K562 (cell line): Measurements from ENCODE around the gene GTF3C1. TPM values are rescaled to one million over a fixed set of nuclear protein-coding genes. Genes with fewer than 3 reads are reported as not detected.

Source experiments
- ATAC-seq: fragments of 200-7000 bp; cut with Tn5 transposase; 3 replicates; pipeline ENCODE4 v1.9.1; 2020; ENCODE audit warnings: moderate library complexity
- BruUV-seq: library from RNA; stranded (reverse); fragments of 400-500 nt; replicated peaks from 2 replicates; lab custom pipeline; 2021; lab: Mats Ljungman, UMichigan
- CTCF ChIA-PET: fragments of 300-600 bp; formaldehyde crosslinking; extraction: SDS; loops from one replicate; lab custom pipeline; 2021; ENCODE audit warnings: low intra/inter-chr PET ratio; lab: Yijun Ruan, JAX
- POLR2A ChIA-PET: fragments of 300-600, 350-650 bp; sonication (Branson Sonifier 250); formaldehyde crosslinking; extraction: SDS; loops from one replicate; lab custom pipeline; 2021; ENCODE audit warnings: antibody characterized with exemption, inconsistent platforms; lab: Yijun Ruan, JAX
- DNase-seq, 4 experiments: peaks; one replicate each; pipeline versions ENCODE4 v3.0.0 to v3.0.0-alpha.2; 2011 to 2018; ENCODE audit warnings: low spot score in 3 of 4, mixed read lengths in 3 of 4; ENCODE audit errors: extremely low read depth in 1 of 4
- FAIRE-seq: peaks from 2 replicates; lab custom pipeline; 2011; peaks lifted over from hg19 to GRCh38; lab: Jason Lieb, UNC
- H2AFZ ChIP-seq: 2 replicates; pipeline ENCODE4 v1.6.0; 2011; ENCODE audit warnings: low read depth, low read length, control low read depth, inconsistent platforms
- H3K27ac ChIP-seq: fragments of 200-600 bp; 3 replicates; pipeline ENCODE4 v1.8.0; 2011; ENCODE audit warnings: low read depth, mild to moderate bottlenecking, control low read depth, inconsistent platforms, low read length, moderate library complexity, mixed read lengths; ENCODE audit errors: extremely low read depth
- H3K27me3 ChIP-seq, 2 experiments: fragments of 300-600 bp in 1 of 2; 2 replicates in 1 of 2; 3 replicates in 1 of 2; pipeline versions ENCODE4 v1.6.0 to v1.8.0; 2011; ENCODE audit warnings: inconsistent platforms in 2 of 2, low read length in 2 of 2, mild to moderate bottlenecking in 1 of 2, mixed read lengths in 1 of 2, moderate library complexity in 1 of 2; ENCODE audit not compliant: control insufficient read depth in 2 of 2, insufficient read depth in 2 of 2
- H3K36me3 ChIP-seq: fragments of 300-600 bp; 3 replicates; pipeline ENCODE4 v1.8.0; 2011; ENCODE audit warnings: mild to moderate bottlenecking, low read length, inconsistent platforms; ENCODE audit not compliant: control insufficient read depth, insufficient read depth
- H3K4me1 ChIP-seq, 2 experiments: fragments of 200-600 bp in 1 of 2; replicated peaks in 1 of 2; 2 replicates in 1 of 2; 3 replicates in 1 of 2; pipeline versions ENCODE4 v1.5.1 to v1.8.0; 2011; ENCODE audit warnings: inconsistent platforms in 2 of 2, low read length in 2 of 2, mild to moderate bottlenecking in 1 of 2, mixed read lengths in 1 of 2, moderate library complexity in 1 of 2; ENCODE audit not compliant: control insufficient read depth in 2 of 2, insufficient read depth in 2 of 2
- H3K4me2 ChIP-seq: 2 replicates; pipeline ENCODE4 v1.6.1; 2011; ENCODE audit warnings: low read length, control low read depth, inconsistent platforms, mixed read lengths; ENCODE audit not compliant: insufficient read depth
- H3K4me3 ChIP-seq: fragments of 200-600 bp; sonication (generic), shearing (Covaris generic); 2 replicates; pipeline ENCODE4 v1.5.1; 2016; ENCODE audit warnings: control low read depth, inconsistent platforms
- H3K79me2 ChIP-seq: fragments of 200-600 bp; 3 replicates; pipeline ENCODE4 v1.8.0; 2011; ENCODE audit warnings: low read length, inconsistent platforms; ENCODE audit not compliant: control insufficient read depth, insufficient read depth
- H3K9ac ChIP-seq, 2 experiments: 2 replicates each; pipeline versions ENCODE4 v1.6.0 to v1.6.1; 2011; ENCODE audit warnings: low read depth in 2 of 2, low read length in 2 of 2, control low read depth in 1 of 2, inconsistent platforms in 1 of 2, mild to moderate bottlenecking in 1 of 2, mixed read lengths in 1 of 2; ENCODE audit not compliant: insufficient read depth in 1 of 2
- H3K9me1 ChIP-seq: one replicate; pipeline ENCODE4 v1.6.0; 2011; ENCODE audit warnings: inconsistent platforms, mild to moderate bottlenecking, low read length, moderate library complexity; ENCODE audit not compliant: control insufficient read depth, insufficient read depth
- H3K9me3 ChIP-seq: replicated peaks from 2 replicates; pipeline ENCODE4 v1.5.1; 2011; ENCODE audit warnings: low read depth, low read length, inconsistent platforms; ENCODE audit not compliant: control insufficient read depth, insufficient read depth
- H4K20me1 ChIP-seq: replicated peaks from 2 replicates; pipeline ENCODE4 v1.6.1; 2011; ENCODE audit warnings: low read length, inconsistent platforms, mixed read lengths; ENCODE audit not compliant: control insufficient read depth, insufficient read depth
- BCL6 ChIP-seq: fragments of 250-450 bp; sonication (Bioruptor Pico); IDR thresholded peaks from 2 replicates; pipeline ENCODE4 v1.4.0; 2020
- DACH1 ChIP-seq: fragments of 450-650 bp; IDR thresholded peaks from 2 replicates; pipeline ENCODE4 v1.6.1; 2018; ENCODE audit not compliant: partially characterized antibody
- ELF2 ChIP-seq: fragments of 250-450 bp; sonication (Bioruptor Pico); IDR thresholded peaks from 2 replicates; pipeline ENCODE4 v1.5.0; 2021; ENCODE audit warnings: mild to moderate bottlenecking
- EP300 ChIP-seq: IDR thresholded peaks from 2 replicates; pipeline ENCODE4 v1.6.1; 2012; ENCODE audit warnings: low read length, improper control_type of control experiment
- HNRNPL ChIP-seq: fragments of 200-400 bp; formaldehyde crosslinking; IDR thresholded peaks from 2 replicates; pipeline ENCODE4 v1.6.1; 2017; ENCODE audit warnings: low read depth, mild to moderate bottlenecking, low read length
- HNRNPUL1 ChIP-seq: fragments of 200-400 bp; formaldehyde crosslinking; IDR thresholded peaks from 2 replicates; pipeline ENCODE4 v1.6.1; 2017; ENCODE audit warnings: low read length
- KAT2B ChIP-seq: IDR thresholded peaks from one replicate; pipeline ENCODE4 v1.6.1; 2012; ENCODE audit warnings: low read depth, mild to moderate bottlenecking, control low read depth, inconsistent platforms, low read length, moderate library complexity
- KDM2B ChIP-seq: fragments of 250-450 bp; sonication (Bioruptor Pico); IDR thresholded peaks from 2 replicates; pipeline ENCODE4 v1.8.0; 2021; ENCODE audit warnings: mild to moderate bottlenecking, moderate library complexity
- LCOR ChIP-seq: sonication (generic); formaldehyde crosslinking; IDR thresholded peaks from 2 replicates; pipeline ENCODE4 v1.8.0; 2022; ENCODE audit warnings: mild to moderate bottlenecking, missing genetic modification reagents
- MCM7 ChIP-seq, 2 experiments: fragments of 450-650 bp; IDR thresholded peaks; 2 replicates each; pipeline ENCODE4 v1.6.1; 2016 to 2018
- SLC30A9 ChIP-seq: fragments of 250-450 bp; sonication (Bioruptor Pico); IDR thresholded peaks from 2 replicates; pipeline ENCODE4 v1.8.0; 2022; ENCODE audit warnings: mild to moderate bottlenecking, moderate library complexity
- TCF3 ChIP-seq: sonication (generic); formaldehyde crosslinking; IDR thresholded peaks from 2 replicates; pipeline ENCODE4 v1.4.0; 2020; ENCODE audit warnings: mild to moderate bottlenecking, missing genetic modification reagents
- ZNF444 ChIP-seq: fragments of 250-450 bp; sonication (Bioruptor Pico); IDR thresholded peaks from 2 replicates; pipeline ENCODE4 v1.4.0; 2020; ENCODE audit warnings: mild to moderate bottlenecking, moderate library complexity
- ZNF696 ChIP-seq: fragments of 250-450 bp; sonication (Bioruptor Pico); conservative IDR thresholded peaks from 2 replicates; pipeline ENCODE4 v1.4.0; 2020; ENCODE audit warnings: mild to moderate bottlenecking, moderate library complexity
- ZSCAN32 ChIP-seq: fragments of 450-650 bp; formaldehyde crosslinking; IDR thresholded peaks from 2 replicates; pipeline ENCODE4 v1.4.0; 2020; ENCODE audit warnings: mild to moderate bottlenecking, moderate library complexity
- ZZZ3 ChIP-seq: fragments of 450-650 bp; IDR thresholded peaks from 2 replicates; pipeline ENCODE4 v1.6.1; 2016; ENCODE audit warnings: antibody characterized with exemption, mild to moderate bottlenecking, moderate library complexity
- WGBS: fragments of 100-300 bp; shearing (Covaris generic); methylation state at CpG from one replicate; pipeline ENCODE4 v1.1.6; 2016; ENCODE audit warnings: low coverage, mixed read lengths; ENCODE audit not compliant: insufficient coverage; ENCODE audit errors: missing lambda C conversion rate; 5-methylcytosine and 5-hydroxymethylcytosine counted together
- in situ Hi-C: fragments of 300-500 bp; cut with MboI; formaldehyde crosslinking; loops from 4 replicates; pipeline ENCODE4 v1.15.0; 2018; ENCODE audit warnings: inconsistent platforms, mixed read lengths
- intact Hi-C: fragments of 100-400 bp; cut with micrococcal nuclease; formaldehyde crosslinking; loops from 2 replicates; pipeline ENCODE4 v1.14.2; 2022
- polyA plus RNA-seq, 8 experiments: library from polyadenylated mRNA; depleted of rRNA in 4 of 8; stranded (reverse) in 5 of 8; unstranded in 3 of 8; fragments of >200 nt; fragmentation: Nextera tagmentation in 2 of 8; fragmentation: Illumina TruSeq in 1 of 8; extraction: Ambion mirVana in 2 of 8; extraction: Trizol in 1 of 8; gene quantifications; 2 replicates each; pipeline versions ENCODE4 v1.2.1 to v1.2.3, GENCODE V29; 2011 to 2014; ENCODE audit warnings: inconsistent platforms in 1 of 8, missing spikeins in 1 of 8
- total RNA-seq, 7 experiments: library from RNA; depleted of rRNA in 6 of 7; stranded (reverse); fragments of >200 nt in 6 of 7; fragmentation: Illumina TruSeq in 2 of 7; extraction: Trizol in 2 of 7; gene quantifications; 2 replicates each; pipeline versions ENCODE4 v1.2.1 to v1.2.3, GENCODE V29; 2011 to 2021; ENCODE audit warnings: low replicate concordance in 1 of 7
- TF ChIP-seq, protein P1 (sequence below): fragments of 450-650 bp; IDR thresholded peaks from 2 replicates; pipeline ENCODE4 v1.7.0; 2016; ENCODE audit warnings: borderline replicate concordance
- TF ChIP-seq, protein P2 (sequence below): sonication (generic); formaldehyde crosslinking; IDR thresholded peaks from 2 replicates; pipeline ENCODE4 v1.8.0; 2022; ENCODE audit warnings: missing genetic modification reagents, mild to moderate bottlenecking, borderline replicate concordance
- TF ChIP-seq, protein P3 (sequence below): sonication (generic); formaldehyde crosslinking; IDR thresholded peaks from 2 replicates; pipeline ENCODE4 v1.8.0; 2022; ENCODE audit warnings: mild to moderate bottlenecking, low read depth, missing genetic modification reagents

The GTF3C1 gene
- total and polyA plus RNA-seq, 9 of the 15 experiments (the other 6 are each of a cell fraction or from before 2014, with no cell fraction given): 0.72 to 63.6 (median 30.9) TPM

DNA sequence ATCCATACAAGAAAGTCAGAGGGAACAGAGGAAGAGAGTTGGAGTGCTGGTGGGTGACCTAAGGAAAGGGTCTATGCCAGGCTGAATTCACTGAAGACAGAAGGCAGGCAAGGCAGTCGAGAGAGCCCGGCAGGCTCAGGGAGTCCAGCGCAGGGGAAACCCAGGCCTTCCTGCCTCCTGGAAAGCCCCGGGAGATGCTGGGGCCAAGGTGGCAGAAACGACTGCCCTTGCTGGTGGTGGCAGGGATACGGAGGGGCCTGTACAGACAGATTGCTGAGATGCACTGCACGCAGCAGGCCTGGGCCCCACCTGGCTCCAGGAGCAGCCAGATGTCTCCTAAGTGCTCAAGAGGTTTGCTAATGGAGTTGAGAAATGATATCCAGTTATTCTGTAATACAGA, 59.8 kb downstream of the GTF3C1 start:
- H3K9ac ChIP-seq: peak overlapping the region in 1 of 2 experiments; percentile 17; a peak in 1 of 4 replicates
- intact Hi-C loops (no loop called here), in situ Hi-C loops (no loop called here)
- H3K9me3 ChIP-seq: no peaks in the 10 kb centered on the region
- H4K20me1 ChIP-seq: no peaks in the 10 kb centered on the region; the same call in 1 of the 2 replicates
- FAIRE-seq: no peak
- ATAC-seq: no peak
- no peaks in the 10 kb centered on the region for H3K9me1 ChIP-seq
- POLR2A ChIA-PET: no interaction called here
- BruUV-seq: no TSS peak
- H3K27me3 ChIP-seq: no peaks in the 10 kb centered on the region
- DNase-seq: no peak
- peaks cover 85% of the 10 kb centered on the region for H3K36me3 ChIP-seq
- no peak overlapping the region for H2AFZ ChIP-seq
- no peak overlapping the region for H3K4me3 ChIP-seq
- WGBS: 90% methylated on average over 5 of the region's 7 CpGs
- no peak overlapping the region for H3K27ac ChIP-seq
- H3K79me2 ChIP-seq: no peaks in the 10 kb centered on the region
- no peak overlapping the region for H3K4me2 ChIP-seq
- CTCF ChIA-PET: no interaction called here
- H3K4me1 ChIP-seq: no peaks in the 10 kb centered on the region
- TF ChIP-seq TCF3 (CRISPR knock-in tag): no peak
- TF ChIP-seq, protein P1, sequence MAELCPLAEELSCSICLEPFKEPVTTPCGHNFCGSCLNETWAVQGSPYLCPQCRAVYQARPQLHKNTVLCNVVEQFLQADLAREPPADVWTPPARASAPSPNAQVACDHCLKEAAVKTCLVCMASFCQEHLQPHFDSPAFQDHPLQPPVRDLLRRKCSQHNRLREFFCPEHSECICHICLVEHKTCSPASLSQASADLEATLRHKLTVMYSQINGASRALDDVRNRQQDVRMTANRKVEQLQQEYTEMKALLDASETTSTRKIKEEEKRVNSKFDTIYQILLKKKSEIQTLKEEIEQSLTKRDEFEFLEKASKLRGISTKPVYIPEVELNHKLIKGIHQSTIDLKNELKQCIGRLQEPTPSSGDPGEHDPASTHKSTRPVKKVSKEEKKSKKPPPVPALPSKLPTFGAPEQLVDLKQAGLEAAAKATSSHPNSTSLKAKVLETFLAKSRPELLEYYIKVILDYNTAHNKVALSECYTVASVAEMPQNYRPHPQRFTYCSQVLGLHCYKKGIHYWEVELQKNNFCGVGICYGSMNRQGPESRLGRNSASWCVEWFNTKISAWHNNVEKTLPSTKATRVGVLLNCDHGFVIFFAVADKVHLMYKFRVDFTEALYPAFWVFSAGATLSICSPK: no peak
- TF ChIP-seq ZNF444: no peak
- TF ChIP-seq DACH1: no peak
- no peak for TF ChIP-seq ZZZ3
- TF ChIP-seq BCL6 (CRISPR knock-in tag): no peak
- no peak for TF ChIP-seq ZNF696
- TF ChIP-seq, protein P2, sequence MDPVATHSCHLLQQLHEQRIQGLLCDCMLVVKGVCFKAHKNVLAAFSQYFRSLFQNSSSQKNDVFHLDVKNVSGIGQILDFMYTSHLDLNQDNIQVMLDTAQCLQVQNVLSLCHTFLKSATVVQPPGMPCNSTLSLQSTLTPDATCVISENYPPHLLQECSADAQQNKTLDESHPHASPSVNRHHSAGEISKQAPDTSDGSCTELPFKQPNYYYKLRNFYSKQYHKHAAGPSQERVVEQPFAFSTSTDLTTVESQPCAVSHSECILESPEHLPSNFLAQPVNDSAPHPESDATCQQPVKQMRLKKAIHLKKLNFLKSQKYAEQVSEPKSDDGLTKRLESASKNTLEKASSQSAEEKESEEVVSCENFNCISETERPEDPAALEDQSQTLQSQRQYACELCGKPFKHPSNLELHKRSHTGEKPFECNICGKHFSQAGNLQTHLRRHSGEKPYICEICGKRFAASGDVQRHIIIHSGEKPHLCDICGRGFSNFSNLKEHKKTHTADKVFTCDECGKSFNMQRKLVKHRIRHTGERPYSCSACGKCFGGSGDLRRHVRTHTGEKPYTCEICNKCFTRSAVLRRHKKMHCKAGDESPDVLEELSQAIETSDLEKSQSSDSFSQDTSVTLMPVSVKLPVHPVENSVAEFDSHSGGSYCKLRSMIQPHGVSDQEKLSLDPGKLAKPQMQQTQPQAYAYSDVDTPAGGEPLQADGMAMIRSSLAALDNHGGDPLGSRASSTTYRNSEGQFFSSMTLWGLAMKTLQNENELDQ (CRISPR knock-in tag): no peak
- no peak for TF ChIP-seq HNRNPUL1
- no peak for TF ChIP-seq HNRNPL
- TF ChIP-seq LCOR (CRISPR knock-in tag): no peak
- no peak for TF ChIP-seq ZSCAN32
- TF ChIP-seq MCM7 (IDR thresholded peaks at IDR 0.05): no peak
- no peak for TF ChIP-seq SLC30A9 (CRISPR knock-in tag)
- TF ChIP-seq ELF2: no peak
- no peak for TF ChIP-seq KAT2B
- TF ChIP-seq, protein P3, sequence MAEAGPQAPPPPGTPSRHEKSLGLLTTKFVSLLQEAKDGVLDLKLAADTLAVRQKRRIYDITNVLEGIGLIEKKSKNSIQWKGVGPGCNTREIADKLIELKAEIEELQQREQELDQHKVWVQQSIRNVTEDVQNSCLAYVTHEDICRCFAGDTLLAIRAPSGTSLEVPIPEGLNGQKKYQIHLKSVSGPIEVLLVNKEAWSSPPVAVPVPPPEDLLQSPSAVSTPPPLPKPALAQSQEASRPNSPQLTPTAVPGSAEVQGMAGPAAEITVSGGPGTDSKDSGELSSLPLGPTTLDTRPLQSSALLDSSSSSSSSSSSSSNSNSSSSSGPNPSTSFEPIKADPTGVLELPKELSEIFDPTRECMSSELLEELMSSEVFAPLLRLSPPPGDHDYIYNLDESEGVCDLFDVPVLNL (CRISPR knock-in tag): no peak
- no peak for TF ChIP-seq KDM2B (CRISPR knock-in tag)
- TF ChIP-seq EP300: no peak
